ENCODE data around the gene B9D1. TPM values are rescaled to one million over a fixed set of nuclear protein-coding genes. Genes with fewer than 3 reads are reported as not detected.

The B9D1 gene
- total and polyA plus RNA-seq, 2 of the 13 experiments (the other 11 are each of a cell fraction or from before 2014, with no cell fraction given) = 27.7 to 31.1 TPM

DNA sequence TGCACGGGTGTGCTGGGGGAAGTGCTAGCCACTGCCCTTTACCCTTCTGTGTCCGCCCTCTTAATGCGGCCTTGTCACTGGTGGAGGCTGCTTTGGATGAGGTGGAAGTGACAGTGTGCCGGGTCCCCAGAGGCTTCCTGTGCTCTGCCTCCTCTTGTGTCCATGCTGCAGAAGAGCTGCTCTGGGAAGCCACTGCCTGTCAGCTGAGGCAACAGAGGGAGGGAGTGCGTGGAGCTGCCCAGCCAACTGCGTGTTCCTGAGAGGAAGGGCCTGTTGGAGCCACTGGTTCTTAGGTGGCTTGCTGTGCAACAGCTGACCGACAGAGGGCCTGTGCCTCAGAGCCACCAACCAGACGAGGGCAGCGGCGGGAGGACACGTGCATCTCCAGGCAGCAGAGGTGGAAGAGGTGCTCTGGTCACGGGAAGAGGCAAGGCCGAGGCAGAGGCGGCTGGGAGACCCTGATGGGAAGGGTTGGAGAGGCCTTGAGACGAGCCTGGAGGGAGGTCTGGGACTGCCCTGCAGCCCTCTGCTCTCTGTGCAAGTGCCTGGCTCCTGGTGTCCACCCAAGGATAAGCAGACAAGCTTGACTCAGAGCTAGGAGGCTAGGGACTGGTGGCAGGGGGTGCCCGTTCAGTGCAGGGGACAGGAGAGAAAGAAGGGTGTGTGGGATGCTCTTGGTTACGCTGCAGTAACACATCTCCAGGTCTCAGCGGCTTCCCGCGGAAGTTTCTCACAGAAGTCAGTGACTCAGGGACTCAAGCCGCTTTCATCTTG, 25.4 kb downstream of the B9D1 start (continued):
- TF ChIP-seq IRX3 (CRISPR knock-in tag; IDR thresholded peaks at IDR 0.05; ENCODE audit: borderline replicate concordance, low read depth) (0 out of 2 replicates have a peak, but pooled peaks have one; percentile 57), ZNF572 (CRISPR knock-in tag; IDR thresholded peaks at IDR 0.05) (peak; percentile 37; the same call in 1 of the 2 replicates), ZSCAN31 (CRISPR knock-in tag; IDR thresholded peaks at IDR 0.05; ENCODE audit: low read depth) (no peak), ZNF296 (CRISPR knock-in tag; conservative IDR thresholded peaks at IDR 0.05) (no peak), ZNF83 (CRISPR knock-in tag; IDR thresholded peaks at IDR 0.05; ENCODE audit: borderline replicate concordance) (0 out of 2 replicates have a peak, but pooled peaks have one; percentile 55), MYC (CRISPR knock-in tag; IDR thresholded peaks at IDR 0.05; ENCODE audit: borderline replicate concordance) (peak; percentile 96), ZNF724P (CRISPR knock-in tag; IDR thresholded peaks at IDR 0.05; ENCODE audit: borderline replicate concordance) (peak; percentile 85; the same call in 1 of the 2 replicates), POLR2AphosphoS5 (IDR thresholded peaks at IDR 0.05; ENCODE audit: low read depth, low read length) (peak; percentile 43), ZNF670 (CRISPR knock-in tag; IDR thresholded peaks at IDR 0.05; ENCODE audit: borderline replicate concordance) (no peak), ZNF672 (CRISPR knock-in tag; IDR thresholded peaks at IDR 0.05) (no peak), REPIN1 (CRISPR knock-in tag; IDR thresholded peaks at IDR 0.05; ENCODE audit: borderline replicate concordance, low read depth) (peak; percentile 93), THAP11 (CRISPR knock-in tag; IDR thresholded peaks at IDR 0.05) (no peak), ZMAT3 (CRISPR knock-in tag; conservative IDR thresholded peaks at IDR 0.05) (peak; percentile 69; the same call in 1 of the 2 replicates), ARID2 (CRISPR knock-in tag; IDR thresholded peaks at IDR 0.05; ENCODE audit: borderline replicate concordance) (peak; percentile 89; the same call in 1 of the 2 replicates)
- TF ChIP-seq, protein P1, sequence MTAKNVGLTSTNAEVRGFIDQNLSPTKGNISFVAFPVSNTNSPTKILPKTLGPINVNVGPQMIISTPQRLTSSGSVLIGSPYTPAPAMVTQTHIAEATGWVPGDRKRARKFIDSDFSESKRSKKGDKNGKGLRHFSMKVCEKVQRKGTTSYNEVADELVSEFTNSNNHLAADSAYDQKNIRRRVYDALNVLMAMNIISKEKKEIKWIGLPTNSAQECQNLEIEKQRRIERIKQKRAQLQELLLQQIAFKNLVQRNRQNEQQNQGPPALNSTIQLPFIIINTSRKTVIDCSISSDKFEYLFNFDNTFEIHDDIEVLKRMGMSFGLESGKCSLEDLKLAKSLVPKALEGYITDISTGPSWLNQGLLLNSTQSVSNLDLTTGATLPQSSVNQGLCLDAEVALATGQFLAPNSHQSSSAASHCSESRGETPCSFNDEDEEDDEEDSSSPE (CRISPR knock-in tag; IDR thresholded peaks at IDR 0.05) = peak; percentile 92
- TF ChIP-seq, protein P2, sequence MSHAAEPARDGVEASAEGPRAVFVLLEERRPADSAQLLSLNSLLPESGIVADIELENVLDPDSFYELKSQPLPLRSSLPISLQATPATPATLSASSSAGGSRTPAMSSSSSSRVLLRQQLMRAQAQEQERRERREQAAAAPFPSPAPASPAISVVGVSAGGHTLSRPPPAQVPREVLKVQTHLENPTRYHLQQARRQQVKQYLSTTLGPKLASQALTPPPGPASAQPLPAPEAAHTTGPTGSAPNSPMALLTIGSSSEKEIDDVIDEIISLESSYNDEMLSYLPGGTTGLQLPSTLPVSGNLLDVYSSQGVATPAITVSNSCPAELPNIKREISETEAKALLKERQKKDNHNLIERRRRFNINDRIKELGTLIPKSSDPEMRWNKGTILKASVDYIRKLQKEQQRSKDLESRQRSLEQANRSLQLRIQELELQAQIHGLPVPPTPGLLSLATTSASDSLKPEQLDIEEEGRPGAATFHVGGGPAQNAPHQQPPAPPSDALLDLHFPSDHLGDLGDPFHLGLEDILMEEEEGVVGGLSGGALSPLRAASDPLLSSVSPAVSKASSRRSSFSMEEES (CRISPR knock-in tag; IDR thresholded peaks at IDR 0.05) = peak; percentile 79; the same call in 1 of the 2 replicates
- TF ChIP-seq, protein P3, sequence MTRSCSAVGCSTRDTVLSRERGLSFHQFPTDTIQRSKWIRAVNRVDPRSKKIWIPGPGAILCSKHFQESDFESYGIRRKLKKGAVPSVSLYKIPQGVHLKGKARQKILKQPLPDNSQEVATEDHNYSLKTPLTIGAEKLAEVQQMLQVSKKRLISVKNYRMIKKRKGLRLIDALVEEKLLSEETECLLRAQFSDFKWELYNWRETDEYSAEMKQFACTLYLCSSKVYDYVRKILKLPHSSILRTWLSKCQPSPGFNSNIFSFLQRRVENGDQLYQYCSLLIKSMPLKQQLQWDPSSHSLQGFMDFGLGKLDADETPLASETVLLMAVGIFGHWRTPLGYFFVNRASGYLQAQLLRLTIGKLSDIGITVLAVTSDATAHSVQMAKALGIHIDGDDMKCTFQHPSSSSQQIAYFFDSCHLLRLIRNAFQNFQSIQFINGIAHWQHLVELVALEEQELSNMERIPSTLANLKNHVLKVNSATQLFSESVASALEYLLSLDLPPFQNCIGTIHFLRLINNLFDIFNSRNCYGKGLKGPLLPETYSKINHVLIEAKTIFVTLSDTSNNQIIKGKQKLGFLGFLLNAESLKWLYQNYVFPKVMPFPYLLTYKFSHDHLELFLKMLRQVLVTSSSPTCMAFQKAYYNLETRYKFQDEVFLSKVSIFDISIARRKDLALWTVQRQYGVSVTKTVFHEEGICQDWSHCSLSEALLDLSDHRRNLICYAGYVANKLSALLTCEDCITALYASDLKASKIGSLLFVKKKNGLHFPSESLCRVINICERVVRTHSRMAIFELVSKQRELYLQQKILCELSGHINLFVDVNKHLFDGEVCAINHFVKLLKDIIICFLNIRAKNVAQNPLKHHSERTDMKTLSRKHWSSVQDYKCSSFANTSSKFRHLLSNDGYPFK (CRISPR knock-in tag; IDR thresholded peaks at IDR 0.05; ENCODE audit: borderline replicate concordance) = peak; percentile 68
- TF ChIP-seq, protein P4, sequence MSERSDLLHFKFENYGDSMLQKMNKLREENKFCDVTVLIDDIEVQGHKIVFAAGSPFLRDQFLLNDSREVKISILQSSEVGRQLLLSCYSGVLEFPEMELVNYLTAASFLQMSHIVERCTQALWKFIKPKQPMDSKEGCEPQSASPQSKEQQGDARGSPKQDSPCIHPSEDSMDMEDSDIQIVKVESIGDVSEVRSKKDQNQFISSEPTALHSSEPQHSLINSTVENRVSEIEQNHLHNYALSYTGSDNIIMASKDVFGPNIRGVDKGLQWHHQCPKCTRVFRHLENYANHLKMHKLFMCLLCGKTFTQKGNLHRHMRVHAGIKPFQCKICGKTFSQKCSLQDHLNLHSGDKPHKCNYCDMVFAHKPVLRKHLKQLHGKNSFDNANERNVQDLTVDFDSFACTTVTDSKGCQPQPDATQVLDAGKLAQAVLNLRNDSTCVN (CRISPR knock-in tag; IDR thresholded peaks at IDR 0.05; ENCODE audit: borderline replicate concordance) = peak; percentile 66; the same call in 1 of the 2 replicates
- TF ChIP-seq, protein P5, sequence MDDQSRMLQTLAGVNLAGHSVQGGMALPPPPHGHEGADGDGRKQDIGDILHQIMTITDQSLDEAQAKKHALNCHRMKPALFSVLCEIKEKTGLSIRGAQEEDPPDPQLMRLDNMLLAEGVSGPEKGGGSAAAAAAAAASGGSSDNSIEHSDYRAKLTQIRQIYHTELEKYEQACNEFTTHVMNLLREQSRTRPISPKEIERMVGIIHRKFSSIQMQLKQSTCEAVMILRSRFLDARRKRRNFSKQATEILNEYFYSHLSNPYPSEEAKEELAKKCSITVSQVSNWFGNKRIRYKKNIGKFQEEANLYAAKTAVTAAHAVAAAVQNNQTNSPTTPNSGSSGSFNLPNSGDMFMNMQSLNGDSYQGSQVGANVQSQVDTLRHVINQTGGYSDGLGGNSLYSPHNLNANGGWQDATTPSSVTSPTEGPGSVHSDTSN (CRISPR knock-in tag; IDR thresholded peaks at IDR 0.05; ENCODE audit: borderline replicate concordance) = no peak
